ENCODE results near the gene GNG12.

The GNG12 gene

DNA sequence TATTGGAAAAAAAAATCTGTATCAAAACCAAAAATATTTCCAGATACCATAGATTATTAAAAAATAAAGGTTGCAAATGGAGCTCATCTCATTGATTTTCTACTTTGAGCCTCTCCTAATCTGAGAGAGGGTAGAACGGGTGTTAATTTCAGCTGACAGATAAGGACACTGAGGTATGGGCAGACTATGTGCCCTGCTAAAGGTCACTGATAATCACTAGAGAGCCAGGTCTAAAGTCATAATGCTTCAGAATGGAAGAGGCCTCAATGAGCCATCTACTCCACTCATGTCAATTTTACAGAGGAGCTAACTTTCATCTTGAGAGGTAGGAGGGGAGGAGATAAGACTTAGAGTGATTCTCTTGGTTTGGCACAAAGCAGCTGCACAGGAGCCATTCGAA, 21.0 kb downstream of the GNG12 start:
- FAIRE-seq = no peak

GRCh38 chr1:67811781-67812180, 21.5 kb downstream of the GNG12 start:
- no peak for FAIRE-seq

GRCh38 chr1:67809887-67810286, 23.4 kb downstream of the GNG12 start:
- no peak for FAIRE-seq

- peak; percentile 68 for FAIRE-seq
Measured at GRCh38 chr1:67807282-67807681, 26.0 kb downstream of the GNG12 start.

DNA sequence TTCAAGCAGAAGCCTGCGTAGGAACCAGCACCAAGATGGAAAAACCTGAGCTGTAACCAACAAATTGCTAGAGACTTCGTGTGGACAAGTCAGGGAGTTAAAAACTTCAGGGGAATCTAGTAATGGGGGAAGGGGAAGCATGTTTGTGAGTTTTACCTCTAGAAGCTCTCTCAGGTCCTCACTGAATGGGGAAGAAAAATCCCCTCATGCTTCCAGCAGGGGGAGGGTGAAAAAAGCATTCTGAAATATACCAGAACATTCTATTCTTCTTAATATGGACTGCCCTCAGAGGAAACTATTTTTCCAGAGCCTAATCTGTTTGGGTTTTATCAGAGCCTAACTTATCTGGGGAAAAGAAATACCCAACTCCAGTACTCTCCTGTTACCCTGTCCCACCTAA, 28.6 kb downstream of the GNG12 start:
- no peak for FAIRE-seq

GRCh38 chr1:67803380-67804279, 29.6 kb downstream of the GNG12 start:
- FAIRE-seq = no peak

GRCh38 chr1:67802565-67802964, 30.7 kb downstream of the GNG12 start:
- no peak for FAIRE-seq

- FAIRE-seq = no peak
Measured at GRCh38 chr1:67801903-67802302, 31.4 kb downstream of the GNG12 start.

- no peak for FAIRE-seq
Measured at GRCh38 chr1:67795179-67795912, 37.9 kb downstream of the GNG12 start.

- FAIRE-seq = no peak
Measured at GRCh38 chr1:67793562-67793961, 39.7 kb downstream of the GNG12 start.

GRCh38 chr1:67792741-67793458, 40.4 kb downstream of the GNG12 start:
- FAIRE-seq = no peak

- no peak for FAIRE-seq
Measured at GRCh38 chr1:67792103-67792502, 41.2 kb downstream of the GNG12 start.

GRCh38 chr1:67791686-67792085, 41.6 kb downstream of the GNG12 start:
- no peak for FAIRE-seq

DNA sequence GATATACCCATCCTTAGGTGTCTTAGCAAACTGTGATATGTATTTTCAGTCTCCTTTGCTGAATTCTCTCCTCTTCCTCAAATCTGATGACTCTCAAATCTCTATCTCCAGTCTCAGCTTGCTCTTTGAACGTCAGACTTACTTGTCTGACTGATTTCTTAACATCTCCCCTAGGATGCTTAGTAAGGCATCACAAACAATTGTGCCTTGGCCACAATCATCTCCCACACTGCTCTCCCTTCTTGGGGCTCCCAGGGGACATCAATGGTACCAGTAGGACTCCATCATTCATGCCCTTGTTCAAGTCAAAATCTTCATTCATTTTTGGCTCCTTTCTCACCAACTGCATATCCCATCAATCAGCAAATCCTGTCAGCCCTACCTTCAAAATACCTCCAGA, 42.0 kb downstream of the GNG12 start:
- FAIRE-seq = no peak

- FAIRE-seq = no peak
Measured at GRCh38 chr1:67790201-67790692, 43.0 kb downstream of the GNG12 start.

- no peak for FAIRE-seq
Measured at GRCh38 chr1:67789551-67789950, 43.7 kb downstream of the GNG12 start.

- FAIRE-seq = no peak
Measured at GRCh38 chr1:67788904-67789303, 44.4 kb downstream of the GNG12 start.

- no peak for FAIRE-seq
Measured at GRCh38 chr1:67788238-67788790, 45.0 kb downstream of the GNG12 start.

- no peak for FAIRE-seq
Measured at GRCh38 chr1:67787746-67788145, 45.5 kb downstream of the GNG12 start.

DNA sequence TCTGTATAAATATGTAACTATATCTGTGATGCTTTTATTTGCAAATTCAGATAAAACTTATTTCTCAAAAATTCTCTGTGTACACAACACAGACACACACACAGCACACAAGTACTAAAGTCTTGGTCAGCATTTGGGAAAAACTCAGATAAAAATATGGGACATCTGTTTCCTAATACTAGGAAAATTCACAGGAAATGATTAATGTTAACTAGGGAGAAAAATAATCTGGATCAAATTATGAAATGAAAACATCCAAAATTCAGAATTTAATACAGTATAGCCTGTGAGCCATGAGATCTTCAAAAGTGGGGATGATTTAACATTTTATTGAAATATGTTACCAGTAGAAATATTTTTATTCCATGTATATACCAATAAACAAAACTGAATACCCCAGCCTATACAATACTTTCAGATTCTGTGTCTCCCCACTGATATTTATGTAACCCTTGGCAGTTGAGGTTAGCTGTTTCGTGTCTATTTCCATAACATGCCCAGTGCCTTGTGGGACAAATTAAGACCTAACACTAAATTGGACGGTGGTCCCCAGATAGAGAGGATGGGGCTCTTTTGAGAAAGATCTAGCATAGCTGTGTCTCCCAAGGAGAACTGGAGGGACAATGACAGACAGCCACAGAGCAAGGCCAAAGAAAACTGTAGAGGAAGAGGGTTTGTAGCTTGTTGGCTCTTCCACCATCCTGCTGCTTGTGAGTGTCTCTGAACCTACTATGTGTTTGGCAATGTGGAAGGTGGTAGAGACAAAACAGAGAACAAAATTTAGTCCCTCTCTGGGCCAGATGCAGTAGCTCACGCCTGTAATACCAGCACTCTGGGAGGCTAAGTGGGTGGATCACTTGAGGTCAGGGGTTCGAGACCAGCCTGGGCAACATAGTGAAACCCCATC, 47.2 kb downstream of the GNG12 start:
- FAIRE-seq = no peak

GRCh38 chr1:67784545-67785186, 48.6 kb downstream of the GNG12 start:
- FAIRE-seq = peak; percentile 70
